Dermis blood vessel endothelial cell (primary cell): ENCODE measurements around the gene TRIM7. TPM values are rescaled to one million over a fixed set of nuclear protein-coding genes. Genes with fewer than 3 reads are reported as not detected.
"Not testable (repeated sequence)": the region's sequence is repeated elsewhere in the genome, so short reads cannot be mapped to it uniquely, and the experiment has no call there.

ENCODE experiments used
- DNase-seq: peaks from one replicate; pipeline ENCODE4 v3.0.0; 2010
- total RNA-seq: library from RNA; depleted of rRNA; stranded (reverse); fragments of >200 nt; gene quantifications from 2 replicates; pipeline ENCODE4 v1.2.3, GENCODE V29; 2014

TRIM7 gene
- total RNA-seq, 1 donor from 2014 or later: 2.7 TPM

GRCh38 chr5:181211208-181211607 lies 6.2 kb upstream of the TRIM7 start:
- DNase-seq: no peak

GRCh38 chr5:181210698-181211097 lies 5.7 kb upstream of the TRIM7 start:
- not testable (repeated sequence) for DNase-seq

GRCh38 chr5:181210148-181210547 lies 5.2 kb upstream of the TRIM7 start:
- not testable (repeated sequence) for DNase-seq

GRCh38 chr5:181209006-181209405 lies 4.0 kb upstream of the TRIM7 start:
- DNase-seq: not testable (repeated sequence)

GRCh38 chr5:181207960-181208253 lies 2.9 kb upstream of the TRIM7 start:
- DNase-seq: no peak

GRCh38 chr5:181207214-181207959 lies 2.4 kb upstream of the TRIM7 start:
- peak; percentile 90 for DNase-seq

- DNase-seq: peak; percentile 34
Observed at GRCh38 chr5:181205761-181206649, 1.0 kb upstream of the TRIM7 start.

- DNase-seq: peak; percentile 59
Observed at GRCh38 chr5:181204113-181204825, 727 bp downstream of the TRIM7 start.

GRCh38 chr5:181203777-181204112 lies 1.3 kb downstream of the TRIM7 start:
- DNase-seq: no peak

GRCh38 chr5:181203093-181203711 lies 1.8 kb downstream of the TRIM7 start:
- no peak for DNase-seq

GRCh38 chr5:181200816-181201215 lies 4.2 kb downstream of the TRIM7 start:
- no peak for DNase-seq

GRCh38 chr5:181199881-181200638 lies 4.9 kb downstream of the TRIM7 start:
- DNase-seq: no peak

- DNase-seq: no peak
Observed at GRCh38 chr5:181198905-181199519, 6.0 kb downstream of the TRIM7 start.

- DNase-seq: no peak
Observed at GRCh38 chr5:181198106-181198685, 6.8 kb downstream of the TRIM7 start.

- no peak for DNase-seq
Observed at GRCh38 chr5:181197326-181197951, 7.6 kb downstream of the TRIM7 start.

GRCh38 chr5:181195249-181195761 lies 9.7 kb downstream of the TRIM7 start:
- DNase-seq: no peak

GRCh38 chr5:181194489-181195248 lies 10.3 kb downstream of the TRIM7 start:
- peak; percentile 13 for DNase-seq

GRCh38 chr5:181193656-181194055 lies 11.3 kb downstream of the TRIM7 start:
- no peak for DNase-seq

GRCh38 chr5:181192337-181193046 lies 12.5 kb downstream of the TRIM7 start:
- DNase-seq: no peak
